Astrocyte of the cerebellum (primary cell): Measurements from ENCODE around the gene TNFRSF11A.

ENCODE experiments used
- DNase-seq: peaks from one replicate; pipeline ENCODE4 v3.0.0-alpha.2; 2011; ENCODE audit warnings: low read depth
- H3K4me3 ChIP-seq: 2 replicates; pipeline ENCODE4 v1.5.1; 2011; ENCODE audit warnings: mild to moderate bottlenecking, low read depth, low read length, moderate library complexity
- CTCF ChIP-seq: IDR thresholded peaks from 2 replicates; pipeline ENCODE4 v1.5.1; 2012; ENCODE audit warnings: low read length, low read depth, moderate library complexity, mild to moderate bottlenecking; ENCODE audit errors: missing control alignments
- in situ Hi-C: cut with HindIII; loops from 2 replicates; pipeline ENCODE4 v1.10.0; 2017; ENCODE audit warnings: low sequenced_read_pairs

TNFRSF11A gene

GRCh38 chr18:62282188-62282629 lies 42.9 kb upstream of the TNFRSF11A start:
- H3K4me3 ChIP-seq, result no peak overlapping the region
- DNase-seq, result peak; percentile 81
- TF ChIP-seq CTCF, result no peak
- in situ Hi-C loops, result no loop called here

GRCh38 chr18:62284637-62285036 lies 40.5 kb upstream of the TNFRSF11A start:
- in situ Hi-C loops, result no loop called here
- no peak for TF ChIP-seq CTCF
- H3K4me3 ChIP-seq, result no peak overlapping the region
- no peak for DNase-seq

GRCh38 chr18:62285281-62285680 lies 39.8 kb upstream of the TNFRSF11A start:
- DNase-seq, result no peak
- in situ Hi-C loops, result no loop called here

GRCh38 chr18:62287781-62288664 lies 37.1 kb upstream of the TNFRSF11A start:
- TF ChIP-seq CTCF, result no peak
- no peak for DNase-seq
- no peak overlapping the region for H3K4me3 ChIP-seq
- in situ Hi-C loops, result no loop called here

More at GRCh38 chr18:62285281-62285680, 39.8 kb upstream of the TNFRSF11A start:
- no peak overlapping the region for H3K4me3 ChIP-seq
- no peak for TF ChIP-seq CTCF

GRCh38 chr18:62288665-62289008 lies 36.5 kb upstream of the TNFRSF11A start:
- no peak overlapping the region for H3K4me3 ChIP-seq
- in situ Hi-C loops, result no loop called here
- TF ChIP-seq CTCF, result no peak
- no peak for DNase-seq

- in situ Hi-C loops, result no loop called here
- H3K4me3 ChIP-seq, result no peak overlapping the region
- TF ChIP-seq CTCF, result no peak
- DNase-seq, result no peak
Observed at GRCh38 chr18:62289047-62289446, 36.1 kb upstream of the TNFRSF11A start.
